SK-N-SH (cell line): ENCODE data around the gene GZMH.

Experiments used
- CTCF ChIP-seq: fragments of 200-600 bp; sonication (generic); IDR thresholded peaks from 2 replicates; pipeline ENCODE4 v1.6.1; 2017; ENCODE audit warnings: antibody characterized with exemption, mild to moderate bottlenecking, moderate library complexity
- EZH2phosphoT487 ChIP-seq: fragments of 200-600 bp; sonication (generic); IDR thresholded peaks from 2 replicates; pipeline ENCODE4 v1.6.1; 2017; ENCODE audit warnings: low read depth, mixed run types, mild to moderate bottlenecking, antibody characterized with exemption, moderate library complexity, borderline replicate concordance
- FOXM1 ChIP-seq: IDR thresholded peaks from 2 replicates; pipeline ENCODE4 v1.4.0; 2012; ENCODE audit warnings: low read depth, mild to moderate bottlenecking
- MXI1 ChIP-seq: IDR thresholded peaks from 2 replicates; pipeline ENCODE4 v1.6.1; 2012; ENCODE audit warnings: mild to moderate bottlenecking, low read depth, low read length, improper control_type of control experiment
- POLR2AphosphoS5 ChIP-seq: IDR thresholded peaks from 2 replicates; pipeline ENCODE4 v1.6.1; 2012; ENCODE audit warnings: low read depth, low read length
- RAD21 ChIP-seq: IDR thresholded peaks from 2 replicates; pipeline ENCODE4 v1.6.1; 2012; ENCODE audit warnings: mild to moderate bottlenecking, low read length
- REST ChIP-seq: IDR thresholded peaks from 2 replicates; pipeline ENCODE4 v1.6.1; 2012; ENCODE audit warnings: mild to moderate bottlenecking, low read depth, low read length, moderate library complexity
- RFX5 ChIP-seq: IDR thresholded peaks from 2 replicates; pipeline ENCODE4 v1.6.1; 2012; ENCODE audit warnings: mild to moderate bottlenecking, improper control_type of control experiment, low read length
- RXRA ChIP-seq: IDR thresholded peaks from 2 replicates; pipeline ENCODE4 v1.4.0; 2012; ENCODE audit warnings: low read depth, mild to moderate bottlenecking, borderline replicate concordance
- ZBTB33 ChIP-seq: IDR thresholded peaks from 2 replicates; pipeline ENCODE4 v1.4.0; 2012; ENCODE audit warnings: low read depth, borderline replicate concordance
- TF ChIP-seq, protein P1 (sequence below): IDR thresholded peaks from 2 replicates; pipeline ENCODE4 v1.4.0; 2012; ENCODE audit warnings: low read depth

- no peak for TF ChIP-seq CTCF
- no peak for TF ChIP-seq FOXM1
- no peak for TF ChIP-seq POLR2AphosphoS5
- no peak for TF ChIP-seq MXI1
- TF ChIP-seq REST = no peak
- TF ChIP-seq RAD21 = no peak
- no peak for TF ChIP-seq RXRA
- TF ChIP-seq EZH2phosphoT487 = no peak
- TF ChIP-seq, protein P1, sequence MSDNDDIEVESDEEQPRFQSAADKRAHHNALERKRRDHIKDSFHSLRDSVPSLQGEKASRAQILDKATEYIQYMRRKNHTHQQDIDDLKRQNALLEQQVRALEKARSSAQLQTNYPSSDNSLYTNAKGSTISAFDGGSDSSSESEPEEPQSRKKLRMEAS = no peak
- no peak for TF ChIP-seq RFX5
- TF ChIP-seq ZBTB33 = no peak
Observed at GRCh38 chr14:24632336-24632735, 22.9 kb upstream of the GZMH start.
